OCI-LY7 (cell line): ENCODE data around the gene DST. TPM values are rescaled to one million over a fixed set of nuclear protein-coding genes. Genes with fewer than 3 reads are reported as not detected.

Source experiments
- BruUV-seq: library from RNA; stranded (reverse); fragments of 400-500 nt; replicated peaks from 2 replicates; lab custom pipeline; 2021; lab: Mats Ljungman, UMichigan
- CTCF ChIA-PET: fragments of 300-600 bp; sonication (Branson Sonifier 250); formaldehyde crosslinking; loops from one replicate; lab custom pipeline; 2022; ENCODE audit warnings: antibody characterized with exemption; ENCODE audit not compliant: unreplicated experiment; lab: Charles Lee
- POLR2A ChIA-PET: fragments of 300-600 bp; sonication (Branson Sonifier 250); formaldehyde crosslinking; loops from one replicate; lab custom pipeline; 2022; ENCODE audit warnings: antibody characterized with exemption; lab: Charles Lee
- DNase-seq: peaks from one replicate; pipeline ENCODE4 v3.0.0-alpha.2; 2015; ENCODE audit warnings: low spot score
- H2AFZ ChIP-seq: fragments of 200-600 bp; sonication (generic), shearing (Covaris generic); 2 replicates; pipeline ENCODE4 v1.6.1; 2014; ENCODE audit warnings: mild to moderate bottlenecking, antibody characterized with exemption, low read length, moderate library complexity
- H3K27ac ChIP-seq: fragments of 200-600 bp; sonication (generic); 2 replicates; pipeline ENCODE4 v1.5.1; 2014; ENCODE audit warnings: mixed run types, low read depth, mild to moderate bottlenecking, moderate library complexity, low read length, inconsistent platforms; ENCODE audit not compliant: poor library complexity, severe bottlenecking
- H3K36me3 ChIP-seq: fragments of 200-600 bp; sonication (generic); 2 replicates; pipeline ENCODE4 v1.6.1; 2014; ENCODE audit warnings: mild to moderate bottlenecking, antibody characterized with exemption, low read length, moderate library complexity, mixed read lengths; ENCODE audit not compliant: insufficient read depth
- H3K4me1 ChIP-seq: fragments of 200-600 bp; sonication (generic); 2 replicates; pipeline ENCODE4 v1.5.1; 2014; ENCODE audit warnings: mild to moderate bottlenecking, low read length; ENCODE audit not compliant: insufficient read depth, poor library complexity, severe bottlenecking
- H3K4me2 ChIP-seq: fragments of 200-600 bp; sonication (generic); 2 replicates; pipeline ENCODE4 v1.6.1; 2014; ENCODE audit warnings: mild to moderate bottlenecking, low read length
- H3K4me3 ChIP-seq: fragments of 200-600 bp; sonication (generic); 2 replicates; pipeline ENCODE4 v1.5.1; 2014; ENCODE audit warnings: mild to moderate bottlenecking, low read depth, low read length; ENCODE audit not compliant: poor library complexity, severe bottlenecking
- H3K79me2 ChIP-seq: fragments of 200-600 bp; sonication (generic); 2 replicates; pipeline ENCODE4 v1.6.1; 2016; ENCODE audit warnings: low read depth, mild to moderate bottlenecking, low read length, moderate library complexity, mixed read lengths; ENCODE audit not compliant: insufficient read depth
- H3K9me2 ChIP-seq: fragments of 200-600 bp; sonication (generic); 2 replicates; pipeline ENCODE4 v1.6.1; 2016; ENCODE audit warnings: mild to moderate bottlenecking, low read length, mixed read lengths; ENCODE audit not compliant: insufficient read depth
- H3K9me3 ChIP-seq: fragments of 200-600 bp; sonication (generic); 2 replicates; pipeline ENCODE4 v1.6.1; 2014; ENCODE audit warnings: mild to moderate bottlenecking, mixed run types, low read length, mixed read lengths
- H4K20me1 ChIP-seq: fragments of 200-600 bp; sonication (generic); 2 replicates; pipeline ENCODE4 v1.6.1; 2014; ENCODE audit warnings: mild to moderate bottlenecking, antibody characterized with exemption, low read length, moderate library complexity, mixed read lengths; ENCODE audit not compliant: insufficient read depth
- EZH2phosphoT487 ChIP-seq: fragments of 200-600 bp; sonication (generic); IDR thresholded peaks from 2 replicates; pipeline ENCODE4 v1.6.1; 2018; ENCODE audit warnings: low read depth, borderline replicate concordance, mild to moderate bottlenecking, mixed run types, antibody characterized with exemption, low read length, moderate library complexity, mixed read lengths
- intact Hi-C: fragments of 100-400 bp; cut with micrococcal nuclease; formaldehyde crosslinking; loops from one replicate; pipeline ENCODE4 v1.10.0; 2022; ENCODE audit not compliant: unreplicated experiment
- total RNA-seq, 2 experiments: library from RNA; depleted of rRNA in 1 of 2; stranded (reverse); fragments of >200 nt in 1 of 2; shearing (Covaris generic) in 1 of 2; gene quantifications; 2 replicates each; pipeline ENCODE4 v1.2.3, GENCODE V29; 2014 to 2022
- TF ChIP-seq, protein P1 (sequence below): fragments of 200-600 bp; sonication (generic); conservative IDR thresholded peaks from 2 replicates; pipeline ENCODE4 v1.5.1; 2014; ENCODE audit warnings: mild to moderate bottlenecking, antibody characterized with exemption, low read length, moderate library complexity, mixed read lengths

DST gene
- total RNA-seq, 2 experiments from 2014 or later, result 8.4 to 19.4 TPM

DNA sequence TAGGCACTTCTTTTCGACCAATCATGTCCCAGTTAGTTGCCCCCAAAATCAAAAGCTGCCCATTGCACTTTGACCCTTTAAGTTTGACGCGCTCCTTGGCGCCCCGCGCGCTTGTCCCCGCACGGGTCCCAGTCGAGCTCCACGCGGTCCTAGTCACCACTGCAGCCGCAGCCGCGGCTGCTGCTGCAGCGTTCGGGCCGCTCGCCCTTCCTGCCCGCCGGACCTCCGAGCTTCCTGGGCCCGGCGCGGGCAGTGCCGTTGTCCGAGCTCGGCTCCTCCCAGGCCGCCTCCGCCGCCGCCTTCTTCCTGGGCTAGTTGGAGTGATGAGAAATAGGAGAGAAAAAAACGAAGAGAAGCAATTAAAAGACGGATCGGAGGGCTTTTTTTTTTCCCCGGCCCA, 209.6 kb downstream of the DST start:
- DNase-seq, result no peak
- ChIA-PET POLR2A (interaction anchor here (1.4 kb wide), 1 partner anchor 29 kb away, joined by 3 read pairs; no protein-coding TSS in a partner anchor), CTCF (no interaction called here)
- H3K9me3 ChIP-seq, result no peaks in the 10 kb centered on the region
- no peak for TF ChIP-seq EZH2phosphoT487
- TF ChIP-seq, protein P1, sequence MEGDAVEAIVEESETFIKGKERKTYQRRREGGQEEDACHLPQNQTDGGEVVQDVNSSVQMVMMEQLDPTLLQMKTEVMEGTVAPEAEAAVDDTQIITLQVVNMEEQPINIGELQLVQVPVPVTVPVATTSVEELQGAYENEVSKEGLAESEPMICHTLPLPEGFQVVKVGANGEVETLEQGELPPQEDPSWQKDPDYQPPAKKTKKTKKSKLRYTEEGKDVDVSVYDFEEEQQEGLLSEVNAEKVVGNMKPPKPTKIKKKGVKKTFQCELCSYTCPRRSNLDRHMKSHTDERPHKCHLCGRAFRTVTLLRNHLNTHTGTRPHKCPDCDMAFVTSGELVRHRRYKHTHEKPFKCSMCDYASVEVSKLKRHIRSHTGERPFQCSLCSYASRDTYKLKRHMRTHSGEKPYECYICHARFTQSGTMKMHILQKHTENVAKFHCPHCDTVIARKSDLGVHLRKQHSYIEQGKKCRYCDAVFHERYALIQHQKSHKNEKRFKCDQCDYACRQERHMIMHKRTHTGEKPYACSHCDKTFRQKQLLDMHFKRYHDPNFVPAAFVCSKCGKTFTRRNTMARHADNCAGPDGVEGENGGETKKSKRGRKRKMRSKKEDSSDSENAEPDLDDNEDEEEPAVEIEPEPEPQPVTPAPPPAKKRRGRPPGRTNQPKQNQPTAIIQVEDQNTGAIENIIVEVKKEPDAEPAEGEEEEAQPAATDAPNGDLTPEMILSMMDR, result no peak
- H3K27ac ChIP-seq, result no peak overlapping the region
- no peaks in the 10 kb centered on the region for H3K79me2 ChIP-seq
- no peaks in the 10 kb centered on the region for H3K4me1 ChIP-seq
- H2AFZ ChIP-seq, result no peak overlapping the region
- no peak overlapping the region for H3K4me3 ChIP-seq
- H3K4me2 ChIP-seq, result no peak overlapping the region
- no TSS peak for BruUV-seq
- no peaks in the 10 kb centered on the region for H4K20me1 ChIP-seq
- H3K36me3 ChIP-seq, result no peaks in the 10 kb centered on the region
- no peaks in the 10 kb centered on the region for H3K9me2 ChIP-seq
- intact Hi-C loops, result no loop called here

DNA sequence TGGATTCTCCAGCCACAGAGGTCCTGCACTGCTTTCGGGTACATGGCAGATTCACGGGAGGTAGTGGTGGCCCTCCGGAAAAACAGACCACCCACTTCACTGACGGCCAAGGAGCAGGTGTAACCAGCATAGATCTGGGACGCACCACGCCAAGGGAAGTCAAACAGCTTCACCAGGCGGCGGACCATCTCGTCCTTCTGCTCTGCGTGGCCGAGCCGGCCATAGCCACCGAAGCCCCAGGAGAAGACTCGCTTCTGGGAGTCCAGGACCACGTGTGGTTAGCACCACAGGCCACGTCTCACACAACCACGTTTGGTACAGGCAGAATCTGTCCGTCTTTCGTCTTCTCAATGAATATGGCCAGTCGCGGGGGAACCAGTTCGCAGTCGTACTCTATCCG, 210.5 kb downstream of the DST start:
- no peak overlapping the region for H2AFZ ChIP-seq
- H3K4me1 ChIP-seq, result no peaks in the 10 kb centered on the region
- no peak overlapping the region for H3K4me2 ChIP-seq
- H3K4me3 ChIP-seq, result no peak overlapping the region
- H3K9me3 ChIP-seq, result no peaks in the 10 kb centered on the region
- BruUV-seq, result no TSS peak
- no peaks in the 10 kb centered on the region for H3K9me2 ChIP-seq
- POLR2A ChIA-PET, result no interaction called here
- no peaks in the 10 kb centered on the region for H3K79me2 ChIP-seq
- H4K20me1 ChIP-seq, result no peaks in the 10 kb centered on the region
- no peak for DNase-seq
- TF ChIP-seq EZH2phosphoT487, result no peak
- TF ChIP-seq, protein P1, result no peak
- no peak overlapping the region for H3K27ac ChIP-seq
- CTCF ChIA-PET, result no interaction called here
- intact Hi-C loops, result no loop called here
- H3K36me3 ChIP-seq, result no peaks in the 10 kb centered on the region

DNA sequence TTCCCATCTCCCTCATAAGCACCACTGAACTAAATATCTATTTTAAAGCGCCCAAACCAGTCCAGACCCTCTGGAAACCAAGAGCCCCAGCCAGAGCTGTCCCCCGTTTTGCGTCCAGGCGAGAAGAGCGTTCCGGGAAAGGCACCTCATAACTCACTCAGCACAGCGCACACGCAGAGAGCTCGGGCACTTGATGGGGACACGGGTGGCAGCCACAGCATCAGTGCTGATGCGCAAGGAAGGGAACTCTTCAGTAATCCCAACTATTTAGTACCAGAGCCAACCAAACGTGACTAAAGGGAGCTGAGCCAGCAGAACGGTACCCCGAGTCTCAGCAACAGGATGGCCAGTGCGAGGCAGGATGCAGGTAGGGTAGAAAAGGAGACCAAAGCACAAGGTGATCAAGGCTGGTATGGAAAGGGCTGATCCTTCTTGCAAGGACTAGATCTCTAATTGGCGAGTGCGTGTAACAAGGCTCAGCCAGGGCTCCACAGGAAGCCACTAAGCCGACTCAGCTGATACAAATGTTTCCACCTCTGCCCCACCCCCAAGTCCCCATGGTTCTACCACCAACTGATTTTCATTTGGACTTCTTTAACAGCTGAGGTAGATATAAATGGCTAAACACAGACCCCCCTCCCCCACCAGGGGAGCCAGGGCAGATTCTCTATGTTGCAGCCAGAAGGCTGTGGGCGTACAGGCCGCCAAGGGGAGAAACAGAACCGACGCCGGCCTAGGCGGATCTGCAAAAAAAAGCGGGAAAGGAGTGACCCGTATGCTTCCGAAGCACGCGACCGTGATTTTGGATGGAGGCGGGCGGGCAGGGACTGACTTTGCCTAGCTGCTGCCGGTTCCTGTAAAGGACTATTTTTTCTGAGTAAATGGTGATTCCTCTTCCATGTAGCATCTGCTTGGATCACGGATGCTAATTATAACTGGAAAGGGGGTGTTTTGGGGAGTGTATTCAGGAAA, 211.8 kb downstream of the DST start:
- Histone ChIP-seq H3K4me1 (no peaks in the 10 kb centered on the region), H3K4me2 (no peak overlapping the region), H3K9me2 (no peaks in the 10 kb centered on the region), H3K9me3 (no peaks in the 10 kb centered on the region), H3K4me3 (no peak overlapping the region), H3K36me3 (no peaks in the 10 kb centered on the region), H3K27ac (no peak overlapping the region), H2AFZ (no peak overlapping the region), H4K20me1 (no peaks in the 10 kb centered on the region), H3K79me2 (no peaks in the 10 kb centered on the region)
- POLR2A ChIA-PET, result no interaction called here
- no TSS peak for BruUV-seq
- intact Hi-C loops, result no loop called here
- no peak for DNase-seq
- TF ChIP-seq, protein P1, result no peak
- no peak for TF ChIP-seq EZH2phosphoT487
- CTCF ChIA-PET, result no interaction called here
